NT2/D1 (cell line): ENCODE measurements around the gene HNRNPH1.
"Not testable (repeated sequence)": the region's sequence is repeated elsewhere in the genome, so short reads cannot be mapped to it uniquely, and the experiment has no call there.

ENCODE experiments used
- YY1 ChIP-seq: IDR thresholded peaks from 2 replicates; pipeline ENCODE4 v1.6.1; 2011; ENCODE audit not compliant: insufficient read length, insufficient read depth
- ZNF274 ChIP-seq: IDR thresholded peaks from 2 replicates; pipeline ENCODE4 v1.6.1; 2011; ENCODE audit warnings: mild to moderate bottlenecking, low read depth, low read length

DNA sequence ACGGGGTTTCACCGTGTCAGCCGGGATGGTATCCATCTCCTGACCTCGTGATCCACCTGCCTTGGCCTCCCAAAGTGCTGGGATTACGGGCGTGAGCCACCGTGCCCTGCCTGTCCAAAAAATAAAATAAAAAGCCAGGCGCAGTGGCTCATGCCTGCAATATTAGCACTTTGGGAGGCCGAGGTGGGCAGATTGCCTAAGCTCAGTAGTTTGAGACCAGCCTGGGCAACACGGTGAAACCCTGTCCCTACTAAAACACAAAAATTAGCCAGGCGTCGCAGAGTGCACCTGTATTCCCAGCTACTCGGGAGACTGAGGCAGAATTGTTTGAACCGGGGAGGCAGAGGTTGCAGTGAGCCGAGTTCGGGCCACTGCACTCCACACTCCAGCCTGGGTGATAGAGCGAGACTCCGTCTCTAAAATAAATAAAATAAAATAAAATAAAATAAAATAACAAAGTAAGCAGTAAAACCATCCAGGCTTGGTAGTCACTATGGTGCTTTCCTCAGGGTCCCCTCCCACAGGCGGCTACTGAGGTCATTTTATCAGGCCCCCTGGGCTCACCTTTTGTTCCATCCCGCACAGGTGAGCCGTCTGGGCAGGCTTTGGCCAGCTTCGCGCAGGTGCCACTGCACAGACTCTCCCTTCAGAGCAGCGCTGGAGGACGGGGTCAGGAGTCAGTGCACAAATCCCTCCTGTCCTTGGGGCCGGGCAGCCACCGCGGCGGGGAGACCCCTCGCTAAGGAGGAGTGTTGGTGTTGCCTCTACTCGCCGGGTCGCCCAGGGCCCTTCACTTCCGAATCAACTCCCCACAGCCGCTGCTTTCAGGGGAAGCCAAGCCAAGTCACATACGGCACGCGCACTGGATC, 10.3 kb upstream of the HNRNPH1 start:
- not testable (repeated sequence) for TF ChIP-seq ZNF274, YY1
